HCT116 (cell line): Measurements from ENCODE around the gene PLA2G2D. TPM values are rescaled to one million over a fixed set of nuclear protein-coding genes. Genes with fewer than 3 reads are reported as not detected.

Source experiments
- ATAC-seq: fragments of 200-7000 bp; cut with Tn5 transposase; 2 replicates; pipeline ENCODE4 v1.9.1; 2020; ENCODE audit warnings: mild to moderate bottlenecking, moderate library complexity
- BruUV-seq: library from RNA; stranded (reverse); fragments of 400-500 nt; replicated peaks from 2 replicates; lab custom pipeline; 2021; lab: Mats Ljungman, UMichigan
- CTCF ChIA-PET: fragments of 300-600 bp; sonication (Branson Sonifier 250); formaldehyde crosslinking; loops from one replicate; lab custom pipeline; 2021; ENCODE audit warnings: antibody characterized with exemption; lab: Charles Lee
- POLR2A ChIA-PET: fragments of 300-600, 350-600 bp; sonication (Branson Sonifier 250); formaldehyde crosslinking; loops from one replicate; lab custom pipeline; 2021; ENCODE audit warnings: antibody characterized with exemption; lab: Charles Lee
- RAD21 ChIA-PET, 2 experiments: fragments of 300-600 bp; sonication (Branson Sonifier 250); formaldehyde crosslinking; loops; one replicate each; lab custom pipeline; 2023; ENCODE audit warnings: low total read pairs in 2 of 2; ENCODE audit not compliant: uncharacterized antibody in 2 of 2, unreplicated experiment in 2 of 2, low non-redundant PET in 1 of 2; lab: Charles Lee
- DNase-seq: peaks from one replicate; pipeline ENCODE4 v3.0.0-alpha.2; 2010; ENCODE audit warnings: low read depth, low spot score
- H2AFZ ChIP-seq: fragments of 200-600 bp; shearing (Covaris generic), sonication (generic); 2 replicates; pipeline ENCODE4 v1.6.1; 2017; ENCODE audit warnings: low read depth, mixed run types, mixed read lengths, antibody characterized with exemption, low read length; ENCODE audit not compliant: poor library complexity, severe bottlenecking
- H3K27ac ChIP-seq: 2 replicates; pipeline ENCODE4 v1.5.1; 2012; ENCODE audit warnings: low read depth, low read length
- H3K27me3 ChIP-seq: fragments of 200-600 bp; sonication (generic); 2 replicates; pipeline ENCODE4 v1.6.1; 2016; ENCODE audit warnings: mixed run types, low read length, mixed read lengths; ENCODE audit not compliant: insufficient read depth
- H3K36me3 ChIP-seq, 2 experiments: fragments of 200-500 bp in 1 of 2; fragments of 200-600 bp in 1 of 2; sonication (Bioruptor generic) in 1 of 2; sonication (generic) in 1 of 2; 2 replicates each; pipeline versions ENCODE4 v1.5.1 to v1.6.1; 2014 to 2016; ENCODE audit warnings: low read length in 2 of 2, inconsistent platforms in 1 of 2, mixed read lengths in 1 of 2, mixed run types in 1 of 2; ENCODE audit not compliant: insufficient read depth in 2 of 2, control insufficient read depth in 1 of 2
- H3K4me1 ChIP-seq, 2 experiments: fragments of 200-600 bp in 1 of 2; sonication (generic) in 1 of 2; 2 replicates each; pipeline versions ENCODE4 v1.5.1 to v1.6.1; 2012 to 2017; ENCODE audit warnings: low read length in 2 of 2, inconsistent platforms in 1 of 2, mild to moderate bottlenecking in 1 of 2, mixed read lengths in 1 of 2, mixed run types in 1 of 2, moderate library complexity in 1 of 2; ENCODE audit not compliant: insufficient read depth in 2 of 2, control insufficient read depth in 1 of 2
- H3K4me2 ChIP-seq: fragments of 200-600 bp; sonication (generic); 2 replicates; pipeline ENCODE4 v1.6.1; 2017; ENCODE audit warnings: mixed run types, low read length, mixed read lengths
- H3K4me3 ChIP-seq, 2 experiments: fragments of 200-600 bp in 1 of 2; sonication (generic) in 1 of 2; replicated peaks in 1 of 2; 2 replicates each; pipeline ENCODE4 v1.5.1; 2011 to 2016; ENCODE audit warnings: low read length in 2 of 2, control low read depth in 1 of 2, low read depth in 1 of 2, mild to moderate bottlenecking in 1 of 2, mixed read lengths in 1 of 2, mixed run types in 1 of 2
- H3K79me2 ChIP-seq: fragments of 200-600 bp; sonication (generic); 2 replicates; pipeline ENCODE4 v1.6.1; 2017; ENCODE audit warnings: mild to moderate bottlenecking, mixed run types, low read length, moderate library complexity, mixed read lengths; ENCODE audit not compliant: insufficient read depth
- H3K9ac ChIP-seq: fragments of 200-600 bp; sonication (generic); 2 replicates; pipeline ENCODE4 v1.6.1; 2016; ENCODE audit warnings: low read length, mixed read lengths
- H3K9me2 ChIP-seq: fragments of 200-600 bp; sonication (generic), shearing (Covaris generic); 2 replicates; pipeline ENCODE4 v1.6.1; 2017; ENCODE audit warnings: mixed run types, mild to moderate bottlenecking, moderate library complexity; ENCODE audit not compliant: insufficient read depth
- H3K9me3 ChIP-seq, 2 experiments: fragments of 200-500 bp in 1 of 2; fragments of 200-600 bp in 1 of 2; sonication (Bioruptor generic) in 1 of 2; sonication (generic) in 1 of 2; 2 replicates each; pipeline ENCODE4 v1.6.1; 2014 to 2017; ENCODE audit warnings: low read length in 2 of 2, mixed read lengths in 2 of 2, inconsistent platforms in 1 of 2, low read depth in 1 of 2, mild to moderate bottlenecking in 1 of 2, mixed run types in 1 of 2, moderate library complexity in 1 of 2; ENCODE audit not compliant: control insufficient read depth in 1 of 2, insufficient read depth in 1 of 2
- H4K20me1 ChIP-seq: fragments of 200-600 bp; sonication (generic), shearing (Covaris generic); 2 replicates; pipeline ENCODE4 v1.6.1; 2017; ENCODE audit warnings: mixed run types, mild to moderate bottlenecking, moderate library complexity; ENCODE audit not compliant: insufficient read depth
- FOSL1 ChIP-seq: IDR thresholded peaks from 2 replicates; pipeline ENCODE4 v1.6.1; 2012; ENCODE audit warnings: low read depth
- JUND ChIP-seq: IDR thresholded peaks from 2 replicates; pipeline ENCODE4 v1.6.1; 2012
- POLR2A ChIP-seq: IDR thresholded peaks from 2 replicates; pipeline ENCODE4 v1.7.0; 2011; ENCODE audit warnings: borderline replicate concordance; ENCODE audit not compliant: insufficient read depth, insufficient read length; ENCODE audit errors: extremely low read depth
- SP1 ChIP-seq: IDR thresholded peaks from 2 replicates; pipeline ENCODE4 v1.6.1; 2012; ENCODE audit warnings: low read depth
- SRF ChIP-seq: IDR thresholded peaks from 2 replicates; pipeline ENCODE4 v1.6.1; 2012; ENCODE audit warnings: low read depth
- intact Hi-C: fragments of 100-400 bp; cut with micrococcal nuclease; formaldehyde crosslinking; loops from 2 replicates; pipeline ENCODE4 v1.10.0; 2022
- total RNA-seq: library from RNA; stranded (reverse); gene quantifications from one replicate; pipeline ENCODE4 v1.2.1, GENCODE V29; 2021; ENCODE audit not compliant: unreplicated experiment

The PLA2G2D gene
- total RNA-seq, 1 experiment from 2014 or later = not detected

- CTCF ChIA-PET = no interaction called here
- no peaks in the 10 kb centered on the region for H3K36me3 ChIP-seq
- TF ChIP-seq JUND (peak; percentile 51), SP1 (peak; percentile 40; the same call in 1 of the 2 replicates), SRF (peak; percentile 63; the same call in 1 of the 2 replicates), FOSL1 (peak; percentile 74), POLR2A (no peak)
- ATAC-seq (no peak), DNase-seq (no peak)
- no peak overlapping the region for H3K9ac ChIP-seq
- no peaks in the 10 kb centered on the region for H3K9me2 ChIP-seq
- no peaks in the 10 kb centered on the region for H3K79me2 ChIP-seq
- POLR2A ChIA-PET = no interaction called here
- RAD21 ChIA-PET = no interaction called here
- H3K4me3 ChIP-seq = no peak overlapping the region
- no peaks in the 10 kb centered on the region for H3K9me3 ChIP-seq
- H3K27me3 ChIP-seq = no peaks in the 10 kb centered on the region
- H3K27ac ChIP-seq = no peak overlapping the region
- no peaks in the 10 kb centered on the region for H4K20me1 ChIP-seq
- BruUV-seq = no TSS peak
- peaks cover 0 to 8% of the 10 kb centered on the region in 2 experiments; a peak in 2 of 4 replicates for H3K4me1 ChIP-seq
- intact Hi-C loops = no loop called here
- H3K4me2 ChIP-seq = peak overlapping the region; percentile 11; the same call in 1 of the 2 replicates
- no peak overlapping the region for H2AFZ ChIP-seq
These were observed 55.5 kb downstream of the PLA2G2D start for GRCh38 chr1:20063861-20064292.

Other genes starting within 250 kb of the PLA2G2D start
- gene OTUD3, start 237.1 kb downstream of the PLA2G2D start, total RNA-seq = 15.0 TPM
- gene PLA2G2E, start 195.9 kb downstream of the PLA2G2D start, total RNA-seq = not detected
- gene PLA2G2A, start 139.9 kb downstream of the PLA2G2D start, total RNA-seq = not detected
- not detected for gene PLA2G5, start 49.3 kb downstream of the PLA2G2D start, total RNA-seq
- gene PLA2G2F, start 19.8 kb upstream of the PLA2G2D start, total RNA-seq = 0.12 TPM
- not detected for gene UBXN10, start 66.6 kb upstream of the PLA2G2D start, total RNA-seq
- not detected for gene PLA2G2C, start 67.0 kb upstream of the PLA2G2D start, total RNA-seq
- not detected for gene VWA5B1, start 171.3 kb upstream of the PLA2G2D start, total RNA-seq